Fibroblast of skin of left quadriceps (primary cell): Measurements from ENCODE around the gene HSD17B3.
"Not testable (repeated sequence)": the region's sequence is repeated elsewhere in the genome, so short reads cannot be mapped to it uniquely, and the experiment has no call there.

ENCODE experiments used
- DNase-seq, 2 experiments: peaks; one replicate each; pipeline ENCODE4 v3.0.0-alpha.2; 2013; ENCODE audit warnings: low read depth in 2 of 2

The HSD17B3 gene

DNA sequence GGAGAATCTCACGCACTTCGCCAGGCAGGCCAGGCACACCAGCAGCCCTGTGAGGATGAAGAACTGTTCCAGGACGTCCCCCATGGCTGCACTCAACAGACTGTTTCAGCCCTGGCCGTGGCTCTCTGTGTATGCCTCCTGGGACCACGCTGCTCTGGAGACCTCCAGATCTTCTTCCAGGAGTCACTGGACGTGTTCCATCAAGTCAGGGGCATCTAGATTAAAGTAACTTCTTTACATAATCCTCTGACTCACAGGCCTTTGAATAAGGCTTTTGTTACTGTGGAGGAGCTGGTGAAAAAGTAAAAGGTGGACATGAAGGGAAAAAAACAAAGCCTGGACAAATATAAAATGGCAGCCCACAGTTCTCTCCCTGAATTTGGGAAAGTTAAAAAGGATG, at the start of gene HSD17B3:
Gene HSD17B3 (minus strand): TSS at position 156 of the 400 bp plus-strand sequence. CDS start 72 bp downstream, at position 84.
- no peak for DNase-seq

GRCh38 chr9:96350866-96351265, 48.9 kb upstream of the HSD17B3 start:
- DNase-seq = no peak

DNA sequence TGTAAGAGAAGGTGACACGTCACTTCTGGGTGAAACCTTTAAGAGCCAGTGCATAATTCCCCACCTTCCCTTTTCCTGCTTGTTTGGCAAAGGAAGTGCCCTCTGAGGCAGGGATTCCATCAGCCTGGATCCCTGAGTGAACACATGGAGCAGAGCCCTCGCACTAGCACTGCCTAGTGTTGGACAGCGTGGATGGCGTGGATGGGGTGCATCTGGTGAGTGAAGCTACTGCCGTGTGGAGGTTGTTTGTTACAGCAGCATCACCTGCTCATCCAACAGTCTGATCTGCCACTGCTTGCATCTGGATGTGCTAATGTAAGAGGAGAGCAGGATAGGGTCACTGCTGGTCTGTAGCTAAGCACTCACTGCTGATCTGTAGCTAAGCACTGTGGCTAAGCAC, 46.3 kb upstream of the HSD17B3 start:
- no peak for DNase-seq

DNA sequence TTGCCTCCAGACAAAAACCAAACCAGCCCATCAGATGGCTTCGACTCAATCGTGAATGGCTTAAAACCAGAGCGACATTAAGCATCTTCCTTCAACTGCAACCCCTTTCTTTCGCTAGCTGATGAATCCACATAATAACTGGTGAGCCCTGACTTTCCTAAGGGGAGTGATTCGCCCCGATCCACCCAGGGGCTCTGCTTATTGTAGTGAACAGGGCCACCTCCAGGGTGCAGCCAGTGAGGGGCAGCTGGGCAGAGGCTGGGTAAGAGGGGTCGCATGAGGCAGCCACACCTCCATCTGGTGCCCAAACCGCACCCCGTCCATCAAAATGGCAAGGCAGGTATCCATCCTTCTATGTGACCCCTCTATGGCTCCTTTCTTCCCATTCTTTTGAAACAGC, 43.6 kb upstream of the HSD17B3 start:
- DNase-seq = no peak

GRCh38 chr9:96344458-96345180, 42.6 kb upstream of the HSD17B3 start:
- peak; percentile 65 to 70 for DNase-seq

- no peak for DNase-seq
Measured at GRCh38 chr9:96343515-96344360, 41.8 kb upstream of the HSD17B3 start.

- no peak for DNase-seq
Measured at GRCh38 chr9:96342571-96343245, 40.7 kb upstream of the HSD17B3 start.

GRCh38 chr9:96340707-96341106, 38.7 kb upstream of the HSD17B3 start:
- DNase-seq = no peak

DNA sequence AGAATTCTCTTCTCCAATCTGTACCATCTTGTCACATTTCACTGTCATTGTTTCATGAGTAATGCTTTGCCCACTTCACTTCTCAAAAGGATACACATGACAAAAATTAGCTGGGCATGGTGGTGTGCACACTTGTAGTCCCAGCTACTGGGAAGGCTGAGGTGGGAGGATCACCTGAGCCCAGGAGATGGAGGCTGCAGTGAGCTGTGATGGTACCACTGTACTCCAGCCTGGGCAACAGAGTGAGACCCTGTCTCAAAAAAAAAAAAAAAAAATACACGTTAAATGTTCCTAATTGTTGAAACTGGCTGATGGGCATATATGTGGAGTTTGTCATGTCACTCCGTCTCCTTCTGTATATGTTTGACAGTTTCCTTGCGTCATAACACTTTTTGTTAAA, 36.3 kb upstream of the HSD17B3 start:
- no peak for DNase-seq

DNA sequence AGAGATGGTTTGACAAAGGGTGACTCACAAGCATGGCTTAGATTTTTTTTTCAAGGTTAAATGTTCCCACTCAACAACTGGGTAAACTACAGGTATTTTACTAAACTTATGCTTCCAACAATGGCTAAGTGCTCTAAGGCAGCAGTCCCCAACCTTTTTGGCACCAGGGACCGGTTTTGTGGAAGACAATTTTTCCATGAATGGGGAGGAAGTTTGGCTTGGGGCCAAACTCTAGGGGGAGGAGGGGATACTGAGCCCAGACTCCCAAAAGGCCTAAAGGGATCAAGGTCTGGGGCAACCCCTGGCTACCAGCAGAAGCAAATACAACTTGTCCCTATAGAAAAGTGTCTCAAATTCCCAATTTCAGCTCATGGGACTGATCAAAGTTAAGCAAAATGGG, 32.0 kb upstream of the HSD17B3 start:
- DNase-seq = no peak

DNA sequence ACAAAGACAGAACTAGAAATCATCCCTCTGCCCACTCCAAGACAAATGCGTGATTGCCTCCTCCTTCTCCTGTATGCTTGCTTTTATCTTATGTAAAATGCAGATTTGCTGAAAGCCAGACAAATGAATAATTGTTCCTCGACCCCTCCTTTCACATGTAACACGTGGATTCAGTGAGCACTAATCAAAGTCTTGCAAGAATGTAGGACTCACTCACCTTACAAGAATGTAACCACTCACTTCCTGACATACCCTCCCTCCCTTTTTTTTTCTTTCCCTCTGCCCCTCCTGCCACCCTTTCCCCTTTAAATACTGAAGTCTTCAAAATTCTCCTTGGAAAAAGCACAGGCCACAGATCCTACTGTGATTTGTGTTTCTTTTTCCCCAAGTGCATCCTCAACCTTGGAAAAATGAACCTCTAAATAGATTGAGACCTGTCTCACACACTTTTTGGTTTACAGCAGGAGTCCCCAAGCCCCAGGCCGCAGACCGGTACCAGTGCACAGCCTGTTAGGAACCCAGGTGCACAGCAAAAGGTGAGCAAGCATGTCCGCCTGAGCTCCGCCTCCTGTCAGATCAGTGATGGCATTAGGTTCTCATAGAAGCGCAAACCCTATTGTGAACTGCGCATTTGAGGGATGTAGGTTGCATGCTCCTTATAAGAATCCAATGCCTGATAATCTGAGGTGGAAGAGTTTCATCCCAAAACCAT, 29.4 kb upstream of the HSD17B3 start:
- no peak for DNase-seq

DNA sequence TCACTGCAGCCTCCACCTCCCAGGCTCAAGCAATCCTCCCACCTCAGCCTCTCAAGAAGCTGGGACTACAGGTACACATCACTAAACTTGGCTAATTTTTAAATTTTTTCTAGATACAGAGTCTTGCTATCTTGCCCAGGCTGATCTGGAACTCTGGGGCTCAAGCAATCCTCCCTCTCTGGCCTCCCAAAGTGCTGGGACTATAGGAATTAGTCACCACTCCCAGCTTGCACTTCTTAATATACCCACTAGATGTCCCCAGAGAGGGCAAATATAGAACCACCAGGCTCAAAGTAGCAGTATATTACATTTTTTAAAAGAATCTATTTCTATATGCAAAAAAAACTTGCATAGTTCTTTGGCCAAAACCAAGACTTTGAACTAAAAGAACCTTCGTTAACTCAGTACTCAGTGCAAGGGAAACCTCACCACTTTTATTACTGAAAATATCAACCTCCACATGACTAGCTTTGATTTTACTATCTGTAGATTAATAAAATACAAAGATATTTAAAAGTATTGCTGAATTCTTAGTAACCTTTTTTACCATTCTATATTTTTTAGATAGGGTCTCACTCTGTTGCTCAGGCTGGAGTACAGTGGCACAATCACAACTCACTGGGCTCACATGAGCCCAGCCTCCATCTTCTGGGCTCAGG, 25.8 kb upstream of the HSD17B3 start:
- peak; percentile 34 to 35 for DNase-seq

DNA sequence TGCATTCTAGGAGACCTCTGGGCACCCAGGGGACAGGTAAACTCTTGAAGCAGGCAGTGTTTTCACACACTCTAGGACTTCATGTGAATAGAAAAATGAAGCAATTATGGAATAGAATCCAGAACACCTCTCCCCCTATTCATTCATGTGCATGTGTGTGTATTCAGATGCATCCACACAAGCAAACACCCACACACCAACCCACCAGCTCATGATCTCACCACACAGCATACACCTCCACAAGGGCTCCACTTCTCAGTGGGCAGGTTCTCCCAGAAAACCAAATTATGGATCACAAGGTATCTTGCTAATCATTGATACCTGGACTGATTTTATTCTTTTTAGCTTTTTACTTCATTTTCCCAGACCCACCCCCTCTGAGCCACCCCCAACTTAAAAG, 21.2 kb upstream of the HSD17B3 start:
- no peak for DNase-seq

DNA sequence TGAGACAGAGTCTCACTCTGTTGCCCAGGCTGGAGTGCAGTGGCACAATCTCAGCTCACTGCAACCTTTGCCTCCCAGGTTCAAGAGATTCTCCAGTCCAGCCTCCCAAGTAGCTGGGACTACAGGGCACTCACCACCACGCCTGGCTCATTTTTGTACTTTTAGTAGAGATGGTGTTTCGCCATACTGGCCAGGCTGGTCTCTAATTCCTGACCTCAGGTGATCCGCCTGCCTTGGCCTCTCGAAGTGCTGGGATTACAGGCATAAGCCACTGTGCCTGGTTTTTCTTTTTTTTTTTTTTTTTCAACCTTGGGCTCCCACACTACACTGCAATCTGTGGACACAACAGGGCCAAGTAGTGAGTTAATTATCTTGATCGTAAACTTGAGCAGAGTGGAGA, 20.8 kb upstream of the HSD17B3 start:
- not testable (repeated sequence) for DNase-seq

- not testable (repeated sequence) for DNase-seq
Measured at GRCh38 chr9:96322210-96322609, 20.2 kb upstream of the HSD17B3 start.

DNA sequence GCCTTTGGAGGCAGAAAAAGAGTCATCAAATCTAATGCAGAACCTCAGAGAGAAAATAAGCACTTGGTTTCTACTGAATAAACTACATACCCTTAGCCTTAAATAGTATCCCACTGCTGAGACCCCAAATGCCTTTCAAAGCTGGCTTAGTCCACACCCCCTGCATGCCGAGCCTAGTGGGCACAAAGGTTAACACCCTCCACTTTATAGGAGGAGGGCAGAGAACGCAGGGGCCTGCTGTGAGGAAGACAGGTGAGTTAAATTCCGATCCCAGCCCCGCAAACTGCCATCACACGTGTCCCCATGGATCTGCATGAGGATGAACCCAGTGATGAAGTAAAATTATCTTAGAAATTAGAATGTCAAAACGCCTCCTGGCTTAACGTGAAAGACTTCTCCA, 19.5 kb upstream of the HSD17B3 start:
- no peak for DNase-seq

- DNase-seq = no peak
Measured at GRCh38 chr9:96320749-96321280, 18.8 kb upstream of the HSD17B3 start.

- DNase-seq = no peak
Measured at GRCh38 chr9:96318921-96319565, 17.1 kb upstream of the HSD17B3 start.

DNA sequence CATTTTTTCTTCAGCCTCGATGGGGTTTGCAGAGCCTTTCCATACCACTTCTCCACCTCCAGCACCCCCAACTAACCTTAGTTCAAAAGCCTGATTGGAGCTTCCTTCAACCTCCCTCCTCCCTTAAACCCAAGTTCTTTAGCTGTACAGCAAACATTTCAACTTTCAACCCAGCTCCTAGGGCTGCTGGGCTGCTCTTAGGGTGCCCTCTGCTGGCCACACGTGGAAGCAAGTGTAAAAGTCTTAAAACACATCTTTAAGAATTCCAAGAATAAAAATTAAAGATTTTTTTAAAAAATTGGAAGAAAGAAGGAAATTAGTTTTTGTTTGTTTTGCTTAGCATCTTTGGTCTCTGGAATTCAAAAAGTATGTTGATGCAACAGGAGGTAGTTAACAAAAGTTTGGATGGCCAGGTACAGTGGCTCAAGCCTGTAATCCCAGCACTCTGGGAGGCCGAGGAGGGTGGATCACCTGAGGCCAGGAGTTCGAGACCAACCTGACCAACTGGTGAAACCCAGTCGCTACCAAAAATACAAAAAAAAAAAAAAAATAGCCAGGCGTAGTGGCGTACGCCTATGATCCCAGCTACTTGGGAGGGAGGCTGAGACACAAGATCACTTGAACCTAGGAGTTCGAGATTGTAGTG, 15.5 kb upstream of the HSD17B3 start:
- peak; percentile 24 to 31 for DNase-seq

DNA sequence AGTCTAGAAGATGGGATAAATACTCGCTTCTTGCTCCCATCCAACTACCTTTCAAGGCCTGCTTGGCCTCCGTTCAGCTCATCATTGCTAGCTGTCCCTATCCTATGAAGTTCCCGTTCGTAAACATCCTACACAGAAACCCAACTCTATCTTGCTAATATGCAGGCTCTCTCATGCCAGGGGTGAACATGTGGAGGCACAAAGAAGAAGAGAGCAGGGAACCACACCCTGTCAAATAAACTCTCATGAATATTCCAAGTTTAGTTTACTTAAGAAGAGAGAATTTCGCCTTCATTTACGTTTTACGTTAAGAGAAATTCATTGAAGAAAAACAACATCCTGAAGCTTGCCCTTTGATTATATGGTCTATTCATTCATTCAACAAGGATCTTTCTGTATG, 7.9 kb upstream of the HSD17B3 start:
- DNase-seq = no peak
